AML-193 (cell line): ENCODE measurements around the gene MRNIP.
"Not testable (repeated sequence)": the region's sequence is repeated elsewhere in the genome, so short reads cannot be mapped to it uniquely, and the experiment has no call there.

ENCODE experiments used
- DNase-seq, 2 experiments: peaks; one replicate each; lab custom pipeline; 2025; lab: John Stamatoyannopoulos, UW

MRNIP gene

DNA sequence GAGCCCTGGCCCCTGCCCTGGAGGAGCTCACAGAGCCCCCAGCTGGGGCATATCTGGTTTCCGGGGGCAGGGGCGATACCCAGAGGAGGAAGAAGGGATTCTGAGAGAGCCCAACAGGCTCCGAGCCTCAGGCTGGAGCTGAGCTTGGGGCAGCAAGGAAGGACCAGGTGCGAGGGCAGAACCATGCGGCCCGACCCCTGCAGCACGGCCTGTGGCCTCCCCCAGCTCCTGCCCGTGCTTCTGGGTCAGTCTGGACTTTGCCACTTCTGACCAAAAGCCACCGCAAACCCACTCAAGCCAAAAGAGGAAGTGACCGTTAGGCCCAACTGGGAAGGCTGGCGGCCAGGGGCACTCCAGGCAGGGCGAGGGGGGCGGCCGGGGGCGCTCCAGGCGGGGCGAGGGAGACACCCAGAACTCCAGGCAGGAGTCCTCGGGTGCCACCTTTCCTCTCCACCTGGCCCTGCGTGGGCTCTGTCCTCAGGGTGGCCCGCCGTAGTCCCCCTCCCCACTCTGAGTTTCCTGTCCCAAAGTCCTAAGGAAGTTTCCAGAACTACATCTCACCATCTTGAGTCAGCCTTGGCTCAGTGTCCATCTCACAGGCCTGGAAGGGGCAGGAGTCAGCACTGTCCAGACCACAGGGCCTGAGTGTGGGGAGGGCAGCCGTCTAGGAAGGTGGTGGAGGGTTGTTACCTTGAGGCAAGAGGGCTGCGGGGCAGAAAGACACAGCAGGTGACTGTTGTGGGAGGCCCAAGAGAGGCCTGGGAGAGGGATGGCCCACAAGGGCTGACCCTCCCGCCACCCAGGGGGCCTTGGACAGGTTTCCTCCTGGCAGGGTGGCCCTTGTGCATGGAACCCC, 65.8 kb downstream of the MRNIP start:
- peak in 1 of 2 experiments; percentile 29 for DNase-seq

GRCh38 chr5:179791881-179792611, 66.6 kb downstream of the MRNIP start:
- no peak for DNase-seq

DNA sequence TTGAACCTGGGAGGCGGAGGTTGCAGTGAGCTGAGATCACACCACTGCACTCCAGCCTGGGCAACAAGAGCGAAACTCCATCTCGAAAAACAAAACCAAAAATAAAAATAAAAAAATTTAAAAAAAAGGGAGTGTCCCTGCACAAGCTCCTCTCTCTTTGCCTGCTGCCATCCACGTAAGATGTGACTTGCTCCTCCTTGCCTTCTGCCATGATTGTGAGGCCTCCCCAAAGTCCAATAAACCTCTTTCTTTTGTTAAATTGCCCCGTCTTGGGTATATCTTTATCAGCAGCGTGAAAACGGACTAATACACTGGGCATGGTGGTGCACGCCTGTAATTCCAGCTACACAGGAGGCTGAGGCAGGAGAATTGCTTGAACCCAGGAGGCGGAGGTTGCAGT, 69.3 kb downstream of the MRNIP start:
- DNase-seq, result not testable (repeated sequence)

DNA sequence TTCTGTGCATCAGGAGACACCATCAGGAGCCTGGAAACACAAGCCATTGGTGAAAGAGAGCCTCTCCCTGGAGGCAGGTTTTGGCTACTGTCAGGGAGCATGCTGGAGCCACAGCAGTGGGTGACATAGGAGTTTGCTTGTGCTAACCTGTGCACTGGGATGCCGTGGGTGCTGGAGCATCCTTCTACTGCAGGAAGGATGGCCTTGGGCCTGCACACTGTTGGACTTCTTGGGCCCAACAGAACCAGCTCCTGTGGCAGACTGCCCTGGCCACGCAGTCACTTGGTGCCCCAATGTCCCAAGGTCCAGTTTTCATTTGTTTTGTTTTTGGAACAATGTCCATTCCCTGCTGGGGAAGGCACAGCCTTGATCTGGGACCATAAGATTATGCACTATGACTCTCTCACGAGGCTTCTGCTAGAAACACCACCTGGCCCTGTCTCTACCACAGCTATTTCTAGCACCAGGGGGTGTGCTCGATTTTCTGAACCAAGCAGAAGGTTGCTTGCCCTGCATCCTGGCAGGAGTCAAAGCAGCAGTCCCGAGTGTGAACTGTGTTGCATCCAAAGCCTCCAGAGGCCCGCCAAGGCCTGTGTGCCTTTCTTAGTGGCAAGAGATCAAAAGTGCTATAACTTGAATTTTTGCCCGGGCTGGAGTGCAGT, 70.3 kb downstream of the MRNIP start:
- no peak for DNase-seq
